ENCODE results near the gene LPAR5.
"Not testable (repeated sequence)": the region's sequence is repeated elsewhere in the genome, so short reads cannot be mapped to it uniquely, and the experiment has no call there.

DNA sequence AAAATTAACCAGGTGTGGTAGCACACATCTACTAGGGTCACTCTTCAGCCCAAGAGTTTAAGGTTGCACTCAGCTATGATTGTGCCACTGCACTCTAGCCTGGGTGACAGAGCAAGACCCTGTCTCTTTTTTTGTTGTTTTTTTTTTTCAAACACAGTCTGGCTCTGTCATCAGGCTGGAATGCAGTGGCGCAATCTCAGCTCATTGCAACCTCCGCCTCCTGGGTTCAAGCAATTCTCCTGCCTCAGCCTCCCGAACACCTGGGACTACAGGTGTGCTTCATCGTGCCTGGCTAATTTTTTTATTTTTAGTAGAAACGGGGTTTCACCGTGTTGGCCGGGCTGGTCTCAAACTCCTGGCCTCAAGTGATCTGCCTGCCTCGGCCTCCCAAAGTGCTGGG lies 49.2 kb downstream of the LPAR5 start:
- TF ChIP-seq SP1 (IDR thresholded peaks at IDR 0.05); NFRKB (IDR thresholded peaks at IDR 0.05); LEF1 (IDR thresholded peaks at IDR 0.05; ENCODE audit: borderline replicate concordance); FOXA1 (IDR thresholded peaks at IDR 0.05); BHLHE40 (IDR thresholded peaks at IDR 0.05; ENCODE audit: borderline replicate concordance); CTBP1 (IDR thresholded peaks at IDR 0.05; ENCODE audit: borderline replicate concordance); TARDBP (IDR thresholded peaks at IDR 0.05); ELF4 (IDR thresholded peaks at IDR 0.05): not testable (repeated sequence)

All from HEK293T (cell line).